PC-3 (cell line): ENCODE results near the gene LMO7. TPM values are rescaled to one million over a fixed set of nuclear protein-coding genes. Genes with fewer than 3 reads are reported as not detected.

Experiments used
- ATAC-seq: fragments of 200-7000 bp; cut with Tn5 transposase; 2 replicates; pipeline ENCODE4 v1.9.1; 2020; ENCODE audit warnings: mild to moderate bottlenecking, moderate library complexity
- BruUV-seq: library from RNA; stranded (reverse); fragments of 400-500 nt; replicated peaks from 2 replicates; lab custom pipeline; 2021; lab: Mats Ljungman, UMichigan
- CTCF ChIA-PET: fragments of 300-600 bp; sonication (Branson Sonifier 250); formaldehyde crosslinking; loops from one replicate; lab custom pipeline; 2022; ENCODE audit warnings: antibody characterized with exemption; lab: Charles Lee
- POLR2A ChIA-PET: fragments of 300-600 bp; sonication (Branson Sonifier 250); formaldehyde crosslinking; loops from one replicate; lab custom pipeline; 2022; ENCODE audit warnings: antibody characterized with exemption; ENCODE audit not compliant: unreplicated experiment; lab: Charles Lee
- DNase-seq: peaks from one replicate; pipeline ENCODE4 v3.0.0-alpha.2; 2015
- H2AFZ ChIP-seq: fragments of 300-600 bp; sonication (generic); 2 replicates; pipeline ENCODE4 v1.6.0; 2016; ENCODE audit warnings: antibody characterized with exemption, low read length
- H3F3A ChIP-seq: fragments of 300-600 bp; sonication (generic); one replicate; pipeline ENCODE4 v1.6.0; 2017; ENCODE audit warnings: antibody characterized with exemption, low read length, control low read depth, mild to moderate bottlenecking; ENCODE audit not compliant: unreplicated experiment
- H3K27ac ChIP-seq: fragments of 300-600 bp; sonication (generic); 2 replicates; pipeline ENCODE4 v1.5.1; 2016; ENCODE audit warnings: mild to moderate bottlenecking, low read length
- H3K27me3 ChIP-seq: fragments of 300-600 bp; sonication (generic); 2 replicates; pipeline ENCODE4 v1.6.1; 2016; ENCODE audit warnings: low read length, mixed read lengths
- H3K36me3 ChIP-seq: fragments of 300-600 bp; sonication (generic); 2 replicates; pipeline ENCODE4 v1.6.1; 2016; ENCODE audit warnings: low read depth, mixed run types, low read length, mixed read lengths
- H3K4me1 ChIP-seq: fragments of 300-600 bp; sonication (generic); 2 replicates; pipeline ENCODE4 v1.5.1; 2016; ENCODE audit warnings: low read length; ENCODE audit not compliant: insufficient read depth
- H3K4me2 ChIP-seq: fragments of 300-600 bp; sonication (generic); 2 replicates; pipeline ENCODE4 v1.6.0; 2016; ENCODE audit warnings: low read length
- H3K4me3 ChIP-seq: fragments of 300-600 bp; sonication (generic); 2 replicates; pipeline ENCODE4 v1.5.1; 2016; ENCODE audit warnings: mild to moderate bottlenecking, low read length, mixed read lengths
- H3K79me2 ChIP-seq: fragments of 300-600 bp; sonication (generic); 2 replicates; pipeline ENCODE4 v1.6.1; 2017; ENCODE audit warnings: low read length, mixed read lengths
- H3K9ac ChIP-seq: fragments of 300-600 bp; sonication (generic); 2 replicates; pipeline ENCODE4 v1.6.0; 2016; ENCODE audit warnings: mild to moderate bottlenecking, low read length
- H3K9me2 ChIP-seq: fragments of 300-600 bp; sonication (generic); replicated peaks from 2 replicates; pipeline ENCODE4 v1.6.1; 2016; ENCODE audit warnings: mixed run types, low read length, mixed read lengths
- H3K9me3 ChIP-seq: fragments of 300-600 bp; sonication (generic); 2 replicates; pipeline ENCODE4 v1.6.1; 2016; ENCODE audit warnings: low read length, mixed read lengths
- H4K20me1 ChIP-seq: fragments of 300-600 bp; sonication (generic); 2 replicates; pipeline ENCODE4 v1.6.1; 2016; ENCODE audit warnings: low read length, mixed read lengths
- CTCF ChIP-seq: fragments of 300-600 bp; sonication (generic); conservative IDR thresholded peaks from 2 replicates; pipeline ENCODE4 v1.5.1; 2017; ENCODE audit warnings: antibody characterized with exemption, low read depth, mild to moderate bottlenecking, low read length
- EZH2 ChIP-seq: fragments of 300-600 bp; sonication (generic); IDR thresholded peaks from one replicate; pipeline ENCODE4 v1.6.1; 2017; ENCODE audit warnings: antibody characterized with exemption, mild to moderate bottlenecking, low read length; ENCODE audit not compliant: unreplicated experiment
- EZH2phosphoT487 ChIP-seq: fragments of 300-600 bp; sonication (generic); IDR thresholded peaks from 2 replicates; pipeline ENCODE4 v1.6.1; 2018; ENCODE audit warnings: mild to moderate bottlenecking, antibody characterized with exemption, low read length, borderline replicate concordance
- intact Hi-C: fragments of 100-400 bp; cut with micrococcal nuclease; formaldehyde crosslinking; loops from 2 replicates; pipeline ENCODE4 v1.9.0; 2023
- total RNA-seq: library from RNA; depleted of rRNA; stranded (reverse); fragments of >200 nt; gene quantifications from 2 replicates; pipeline ENCODE4 v1.2.3, GENCODE V29; 2014

Gene LMO7
- total RNA-seq, 1 experiment from 2014 or later = 83.6 TPM

DNA sequence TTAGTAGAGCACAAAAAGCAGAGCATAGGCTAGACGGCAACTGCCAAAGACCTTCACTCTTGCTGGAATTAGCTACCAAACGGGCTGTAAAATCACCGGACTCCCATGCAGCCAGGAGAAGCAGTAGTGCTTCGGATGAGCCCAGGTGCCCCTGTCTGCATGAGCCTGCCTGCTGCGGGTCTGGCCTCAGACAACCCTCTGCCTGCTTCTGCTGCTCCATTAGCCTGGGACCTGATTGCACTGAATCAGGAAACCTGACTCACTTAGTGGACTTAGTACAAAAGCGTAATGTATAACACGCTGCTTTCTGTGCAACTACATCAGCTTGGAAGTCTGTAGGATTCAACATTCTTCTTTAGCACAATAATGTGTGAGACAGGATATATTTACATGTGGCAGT, 170.0 kb downstream of the LMO7 start:
- Histone ChIP-seq H3K4me3 (no peak overlapping the region), H3K27ac (no peak overlapping the region), H4K20me1 (no peaks in the 10 kb centered on the region), H3K4me1 (peaks cover 5% of the 10 kb centered on the region; the same call in 1 of the 2 replicates), H3K36me3 (peaks cover 21% of the 10 kb centered on the region), H2AFZ (no peak overlapping the region), H3K27me3 (no peaks in the 10 kb centered on the region), H3K9me3 (no peaks in the 10 kb centered on the region), H3K79me2 (no peaks in the 10 kb centered on the region), H3K9me2 (no peaks in the 10 kb centered on the region), H3K4me2 (no peak overlapping the region), H3K9ac (no peak overlapping the region), H3F3A (no peaks in the 10 kb centered on the region)
- ChIA-PET CTCF (no interaction called here), POLR2A (no interaction called here)
- intact Hi-C loops = no loop called here
- DNase-seq (no peak), ATAC-seq (no peak)
- BruUV-seq = no TSS peak
- TF ChIP-seq EZH2phosphoT487 (no peak), CTCF (no peak), EZH2 (no peak)

- TF ChIP-seq EZH2phosphoT487 = no peak
- no peak for TF ChIP-seq CTCF
- TF ChIP-seq EZH2 = no peak
- Histone ChIP-seq H3F3A (no peaks in the 10 kb centered on the region), H3K27ac (no peak overlapping the region), H3K4me2 (no peak overlapping the region), H3K27me3 (no peaks in the 10 kb centered on the region), H3K9me3 (no peaks in the 10 kb centered on the region), H2AFZ (no peak overlapping the region), H4K20me1 (no peaks in the 10 kb centered on the region), H3K4me1 (no peaks in the 10 kb centered on the region), H3K9me2 (no peaks in the 10 kb centered on the region), H3K36me3 (no peaks in the 10 kb centered on the region), H3K79me2 (no peaks in the 10 kb centered on the region), H3K9ac (no peak overlapping the region), H3K4me3 (no peak overlapping the region)
- ATAC-seq (no peak), DNase-seq (no peak)
- CTCF ChIA-PET = no interaction called here
- intact Hi-C loops = no loop called here
- no TSS peak for BruUV-seq
- POLR2A ChIA-PET = no interaction called here
Observed at GRCh38 chr13:75811361-75811760, 175.2 kb downstream of the LMO7 start.

GRCh38 chr13:75811841-75812240, 175.7 kb downstream of the LMO7 start:
- no peak overlapping the region for H3K9ac ChIP-seq
- intact Hi-C loops = no loop called here
- TF ChIP-seq EZH2phosphoT487 = no peak
- no peak for TF ChIP-seq CTCF
- no peak for TF ChIP-seq EZH2
- H3K79me2 ChIP-seq = no peaks in the 10 kb centered on the region
- ATAC-seq (no peak), DNase-seq (no peak)
- no peaks in the 10 kb centered on the region for H3K9me2 ChIP-seq
- no peak overlapping the region for H3K4me3 ChIP-seq
- H3K4me1 ChIP-seq = no peaks in the 10 kb centered on the region
- BruUV-seq = no TSS peak
- no peaks in the 10 kb centered on the region for H3K36me3 ChIP-seq
- no peaks in the 10 kb centered on the region for H3K27me3 ChIP-seq
- ChIA-PET CTCF (no interaction called here), POLR2A (no interaction called here)
- H3F3A ChIP-seq = no peaks in the 10 kb centered on the region
- H3K27ac ChIP-seq = no peak overlapping the region
- no peaks in the 10 kb centered on the region for H4K20me1 ChIP-seq
- H2AFZ ChIP-seq = no peak overlapping the region
- H3K4me2 ChIP-seq = no peak overlapping the region
- H3K9me3 ChIP-seq = no peaks in the 10 kb centered on the region
